ENCODE data around the gene GABRR1. TPM values are rescaled to one million over a fixed set of nuclear protein-coding genes. Genes with fewer than 3 reads are reported as not detected.

GABRR1 gene
- total RNA-seq, 1 donor from 2014 or later = 0.12 TPM

GRCh38 chr6:89146718-89147700 is 70.1 kb downstream of the GABRR1 start:
- Mint-ChIP-seq H3K36me3 (ENCODE audit: low read depth) (no peaks in the 10 kb centered on the region), H3K9me3 (no peaks in the 10 kb centered on the region)

GRCh38 chr6:89145956-89146717 is 71.0 kb downstream of the GABRR1 start, which contains the start of gene PM20D2:
Gene PM20D2, plus strand, starts transcription at chr6:89146055. Its CDS starts 90 bp downstream, at chr6:89146145.
- Mint-ChIP-seq H3K4me1 (peaks cover 16% of the 10 kb centered on the region), H3K4me3 (peak within 1 kb of the TSS; percentile 89), H3K9me3 (no peaks in the 10 kb centered on the region), H3K36me3 (ENCODE audit: low read depth) (no peaks in the 10 kb centered on the region), H3K27me3 (ENCODE audit: low read depth) (peaks cover 13% of the 10 kb centered on the region), H3K27ac (ENCODE audit: unreplicated experiment) (peak within 1 kb of the TSS; percentile 3)
- no peak for TF ChIP-seq CTCF (conservative IDR thresholded peaks at IDR 0.05)
- DNase-seq (ENCODE audit: low read depth, low spot score) = peak; percentile 40

More at GRCh38 chr6:89146718-89147700, 70.1 kb downstream of the GABRR1 start:
- no peak overlapping the region for H3K27ac Mint-ChIP-seq (ENCODE audit: unreplicated experiment)
- TF ChIP-seq CTCF (conservative IDR thresholded peaks at IDR 0.05) = no peak
- H3K4me1 Mint-ChIP-seq = peaks cover 16% of the 10 kb centered on the region
- H3K27me3 Mint-ChIP-seq (ENCODE audit: low read depth) = peaks cover 13% of the 10 kb centered on the region
- DNase-seq (ENCODE audit: low read depth, low spot score) = no peak
- H3K4me3 Mint-ChIP-seq = peak overlapping the region; percentile 87

- TF ChIP-seq CTCF (conservative IDR thresholded peaks at IDR 0.05) = no peak
- DNase-seq (ENCODE audit: low read depth, low spot score) = no peak
- Mint-ChIP-seq H3K27me3 (ENCODE audit: low read depth) (peaks cover 13% of the 10 kb centered on the region), H3K4me3 (peak overlapping the region; percentile 89), H3K4me1 (peaks cover 16% of the 10 kb centered on the region), H3K9me3 (no peaks in the 10 kb centered on the region), H3K27ac (ENCODE audit: unreplicated experiment) (peak overlapping the region; percentile 3), H3K36me3 (ENCODE audit: low read depth) (no peaks in the 10 kb centered on the region)
Measured at GRCh38 chr6:89145091-89145955, 71.8 kb downstream of the GABRR1 start.

- TF ChIP-seq CTCF (conservative IDR thresholded peaks at IDR 0.05) = no peak
- Mint-ChIP-seq H3K27me3 (ENCODE audit: low read depth) (peaks cover 13% of the 10 kb centered on the region), H3K36me3 (ENCODE audit: low read depth) (no peaks in the 10 kb centered on the region), H3K27ac (ENCODE audit: unreplicated experiment) (no peak overlapping the region), H3K9me3 (no peaks in the 10 kb centered on the region), H3K4me3 (peak overlapping the region; percentile 76), H3K4me1 (peaks cover 16% of the 10 kb centered on the region)
- DNase-seq (ENCODE audit: low read depth, low spot score) = no peak
Measured at GRCh38 chr6:89144354-89144906, 72.7 kb downstream of the GABRR1 start.

All from neural crest cell (in vitro differentiated cells).